K562 (cell line): Measurements from ENCODE around the gene LMTK2. TPM values are rescaled to one million over a fixed set of nuclear protein-coding genes. Genes with fewer than 3 reads are reported as not detected.

Experiments
- CREB5 ChIP-seq: fragments of 250-450 bp; sonication (Bioruptor Pico); IDR thresholded peaks from 2 replicates; pipeline ENCODE4 v1.5.0; 2020; ENCODE audit warnings: mild to moderate bottlenecking
- FUS ChIP-seq: fragments of 200-400 bp; formaldehyde crosslinking; optimal IDR thresholded peaks from 2 replicates; pipeline ENCODE3; 2017; ENCODE audit warnings: low read depth, low read length
- REST ChIP-seq, 2 experiments: fragments of 450-650 bp; formaldehyde crosslinking in 1 of 2; IDR thresholded peaks; 2 replicates each; pipeline versions ENCODE4 v1.4.0 to v1.6.1; 2014 to 2020; ENCODE audit warnings: mild to moderate bottlenecking in 2 of 2, borderline replicate concordance in 1 of 2, low read depth in 1 of 2
- RFX1 ChIP-seq: fragments of 450-650 bp; IDR thresholded peaks from 2 replicates; pipeline ENCODE4 v1.6.1; 2016; ENCODE audit warnings: mild to moderate bottlenecking, moderate library complexity
- RNF219 ChIP-seq: fragments of 250-450 bp; sonication (Bioruptor Pico); IDR thresholded peaks from 2 replicates; pipeline ENCODE4 v1.5.0; 2022; ENCODE audit warnings: mild to moderate bottlenecking
- SMC3 ChIP-seq: conservative IDR thresholded peaks from 2 replicates; pipeline ENCODE4 v1.6.1; 2011; ENCODE audit warnings: low read depth, low read length, improper control_type of control experiment; ENCODE audit not compliant: insufficient read depth
- SRSF1 ChIP-seq: fragments of 200-400 bp; formaldehyde crosslinking; IDR thresholded peaks from 2 replicates; pipeline ENCODE4 v1.6.1; 2017; ENCODE audit warnings: mild to moderate bottlenecking, low read depth, low read length, moderate library complexity
- ZNF143 ChIP-seq: sonication (generic); formaldehyde crosslinking; IDR thresholded peaks from 2 replicates; pipeline ENCODE4 v1.9.0; 2022; ENCODE audit warnings: mild to moderate bottlenecking, missing genetic modification reagents
- ZNF639 ChIP-seq, 2 experiments: fragments of 200-800 bp in 1 of 2; sonication (Bioruptor generic) in 1 of 2; sonication (generic) in 1 of 2; formaldehyde crosslinking in 1 of 2; IDR thresholded peaks in 1 of 2; conservative IDR thresholded peaks in 1 of 2; 2 replicates each; pipeline versions ENCODE4 v1.5.0 to v1.6.1; 2016 to 2020; ENCODE audit warnings: missing compliant biosample characterization in 1 of 2, missing genetic modification characterization in 1 of 2, missing genetic modification reagents in 1 of 2
- polyA plus RNA-seq, 8 experiments: library from polyadenylated mRNA; depleted of rRNA in 4 of 8; stranded (reverse) in 5 of 8; unstranded in 3 of 8; fragments of >200 nt; fragmentation: Nextera tagmentation in 2 of 8; fragmentation: Illumina TruSeq in 1 of 8; extraction: Ambion mirVana in 2 of 8; extraction: Trizol in 1 of 8; gene quantifications; 2 replicates each; pipeline versions ENCODE4 v1.2.1 to v1.2.3, GENCODE V29; 2011 to 2014; ENCODE audit warnings: inconsistent platforms in 1 of 8, missing spikeins in 1 of 8
- total RNA-seq, 7 experiments: library from RNA; depleted of rRNA in 6 of 7; stranded (reverse); fragments of >200 nt in 6 of 7; fragmentation: Illumina TruSeq in 2 of 7; extraction: Trizol in 2 of 7; gene quantifications; 2 replicates each; pipeline versions ENCODE4 v1.2.1 to v1.2.3, GENCODE V29; 2011 to 2021; ENCODE audit warnings: low replicate concordance in 1 of 7

The LMTK2 gene
- total and polyA plus RNA-seq, 9 of the 15 experiments (the other 6 are each of a cell fraction or from before 2014, with no cell fraction given): 0.78 to 16.4 (median 6.3) TPM

- TF ChIP-seq CREB5: no peak
- TF ChIP-seq RFX1: no peak
- no peak for TF ChIP-seq SMC3
- no peak for TF ChIP-seq RNF219 (CRISPR knock-in tag)
- no peak for TF ChIP-seq ZNF639 (CRISPR knock-in tag; conservative IDR thresholded peaks at IDR 0.05 in 1 of 2, IDR thresholded peaks at IDR 0.05 in 1 of 2)
- TF ChIP-seq ZNF143 (CRISPR knock-in tag): no peak
- TF ChIP-seq REST (IDR thresholded peaks at IDR 0.05; ENCODE audit: borderline replicate concordance): no peak
- TF ChIP-seq REST (CRISPR knock-in tag; IDR thresholded peaks at IDR 0.05; ENCODE audit: low read depth): no peak
- no peak for TF ChIP-seq FUS
- TF ChIP-seq SRSF1: no peak
These were observed 86.3 kb downstream of the LMTK2 start (continued) for GRCh38 chr7:98192781-98193457.
